Stomach (tissue), 9 donors: ENCODE measurements around the gene PIEZO2. TPM values are rescaled to one million over a fixed set of nuclear protein-coding genes. Genes with fewer than 3 reads are reported as not detected.

Source experiments
- DNase-seq, 2 donors: peaks; one replicate each; pipeline versions ENCODE4 v3.0.0 to v3.0.0-alpha.2; 2013 to 2019
- H3K27ac ChIP-seq, 5 donors: fragments of 200-600 bp in 4 of 5; sonication (generic) in 4 of 5; one replicate each; pipeline ENCODE4 v1.5.1; 2013 to 2019; ENCODE audit warnings: mild to moderate bottlenecking in 1 of 5, moderate library complexity in 1 of 5
- H3K27me3 ChIP-seq, 3 donors: fragments of 200-600 bp; sonication (generic); one replicate each; pipeline ENCODE4 v1.5.1; 2017 to 2019; ENCODE audit warnings: mixed run types in 1 of 3
- H3K36me3 ChIP-seq, 4 donors: fragments of 200-600 bp; sonication (generic); 1 replicate in 3 of 4; 2 replicates in 1 of 4; pipeline ENCODE4 v1.5.1; 2016 to 2019
- H3K4me1 ChIP-seq, 4 donors: fragments of 200-600 bp; sonication (generic); one replicate each; pipeline ENCODE4 v1.5.1; 2016 to 2019
- H3K4me3 ChIP-seq, 4 donors: fragments of 200-600 bp; sonication (generic) in 3 of 4; one replicate each; pipeline ENCODE4 v1.5.1; 2016 to 2019; ENCODE audit warnings: mild to moderate bottlenecking in 1 of 4
- H3K9me3 ChIP-seq, 4 donors: fragments of 200-600 bp; sonication (generic); one replicate each; pipeline ENCODE4 v1.5.1; 2016 to 2019
- CTCF ChIP-seq, 7 experiments: fragments of 450-650 bp in 4 of 7; fragments of 200-600 bp in 3 of 7; sonication (generic) in 3 of 7; IDR thresholded peaks; one replicate each; pipeline ENCODE4 v1.5.1; 2016 to 2019; ENCODE audit warnings: antibody characterized with exemption in 7 of 7, control low read depth in 2 of 7, mild to moderate bottlenecking in 1 of 7
- EP300 ChIP-seq: sonication (generic); formaldehyde crosslinking; IDR thresholded peaks from one replicate; pipeline ENCODE4 v1.6.1; 2017; ENCODE audit warnings: antibody characterized with exemption
- POLR2A ChIP-seq, 4 donors: fragments of 450-650 bp; IDR thresholded peaks; one replicate each; pipeline ENCODE4 v1.6.1; 2016; ENCODE audit warnings: antibody characterized with exemption in 4 of 4, control low read depth in 2 of 4, mild to moderate bottlenecking in 1 of 4, moderate library complexity in 1 of 4
- POLR2AphosphoS5 ChIP-seq, 3 donors: sonication (generic); formaldehyde crosslinking; IDR thresholded peaks; one replicate each; pipeline ENCODE4 v1.6.1; 2016; ENCODE audit warnings: antibody characterized with exemption in 3 of 3
- WGBS, 5 donors: extraction: QIAGEN DNeasy Blood & Tissue Kit in 3 of 5; methylation state at CpG; one replicate each; pipeline versions ENCODE4 v1.1.5 to v1.1.7; 2013 to 2018; 5-methylcytosine and 5-hydroxymethylcytosine counted together
- intact Hi-C: fragments of 100-400 bp; cut with DNase I; formaldehyde crosslinking; loops from one replicate; pipeline ENCODE4 v1.15.1; 2023; ENCODE audit warnings: low total_unique reads
- polyA plus RNA-seq, 3 donors: library from polyadenylated mRNA; stranded (reverse); fragments of 200-250 nt; gene quantifications; one replicate each; pipeline ENCODE4 v1.2.3, GENCODE V29; 2013
- total RNA-seq, 5 donors: library from RNA; depleted of rRNA; stranded (reverse); fragments of >200 nt; gene quantifications; one replicate each; pipeline versions ENCODE4 v1.1.0 to v1.2.3, GENCODE V29; 2014 to 2016
- donor health status: healthy with polysubstance abuse.
- donor health status: Bipolar disorder and iron deficiency.
- donor health status: healthy.

Gene PIEZO2
- total and polyA plus RNA-seq, 8 donors: 0.30 to 45.3 (median 2.5) TPM

GRCh38 chr18:10820681-10821080 lies 328.7 kb downstream of the PIEZO2 start:
- H3K36me3 ChIP-seq: no peaks in the 10 kb centered on the region
- peaks cover 0 to 10% (median 10%) of the 10 kb centered on the region in 4 donors for H3K9me3 ChIP-seq
- no peak overlapping the region for H3K4me3 ChIP-seq
- no peak overlapping the region for H3K27ac ChIP-seq
- H3K27me3 ChIP-seq: no peaks in the 10 kb centered on the region
- H3K4me1 ChIP-seq: no peaks in the 10 kb centered on the region
- 65 to 92% (median 76%) methylated on average over 5 of the region's 5 CpGs for WGBS, 5 donors
- TF ChIP-seq POLR2AphosphoS5 (IDR thresholded peaks at IDR 0.05) (no peak), CTCF (IDR thresholded peaks at IDR 0.05) (no peak), POLR2A (IDR thresholded peaks at IDR 0.05) (no peak), EP300 (no peak)
- DNase-seq: no peak
- intact Hi-C loops: no loop called here

GRCh38 chr18:10814336-10814735 lies 335.0 kb downstream of the PIEZO2 start:
- Histone ChIP-seq H3K4me3 (no peak overlapping the region), H3K36me3 (no peaks in the 10 kb centered on the region), H3K27me3 (no peaks in the 10 kb centered on the region), H3K27ac (no peak overlapping the region), H3K4me1 (no peaks in the 10 kb centered on the region), H3K9me3 (no peaks in the 10 kb centered on the region)
- no peak for TF ChIP-seq POLR2A (IDR thresholded peaks at IDR 0.05)
- TF ChIP-seq EP300: no peak
- TF ChIP-seq CTCF (IDR thresholded peaks at IDR 0.05): no peak
- TF ChIP-seq POLR2AphosphoS5 (IDR thresholded peaks at IDR 0.05): no peak
- intact Hi-C loops: no loop called here
- DNase-seq: no peak
- WGBS, 5 donors: 57 to 79% (median 69%) methylated on average over 4 of the region's 4 CpGs

GRCh38 chr18:10805587-10806118 lies 343.7 kb downstream of the PIEZO2 start:
- 85 to 99% (median 95%) methylated on average over 3 of the region's 3 CpGs for WGBS, 5 donors
- Histone ChIP-seq H3K4me3 (no peak overlapping the region), H3K27me3 (no peaks in the 10 kb centered on the region), H3K27ac (no peak overlapping the region), H3K9me3 (no peaks in the 10 kb centered on the region), H3K4me1 (no peaks in the 10 kb centered on the region), H3K36me3 (no peaks in the 10 kb centered on the region)
- intact Hi-C loops: no loop called here
- no peak for DNase-seq
- TF ChIP-seq POLR2A (IDR thresholded peaks at IDR 0.05) (no peak), EP300 (no peak), POLR2AphosphoS5 (IDR thresholded peaks at IDR 0.05) (no peak), CTCF (IDR thresholded peaks at IDR 0.05) (no peak)

GRCh38 chr18:10804126-10804525 lies 345.2 kb downstream of the PIEZO2 start:
- TF ChIP-seq POLR2AphosphoS5 (IDR thresholded peaks at IDR 0.05) (no peak), CTCF (IDR thresholded peaks at IDR 0.05) (no peak), EP300 (no peak)
- intact Hi-C loops: no loop called here
- no peak for DNase-seq

More at GRCh38 chr18:10804126-10804525, 345.2 kb downstream of the PIEZO2 start:
- WGBS, 5 donors: 75 to 86% (median 84%) methylated on average over 9 of the region's 9 CpGs
- Histone ChIP-seq H3K27ac (no peak overlapping the region), H3K9me3 (no peaks in the 10 kb centered on the region), H3K4me1 (no peaks in the 10 kb centered on the region), H3K4me3 (no peak overlapping the region), H3K36me3 (no peaks in the 10 kb centered on the region), H3K27me3 (no peaks in the 10 kb centered on the region)
